DOHH2 (cell line): Measurements from ENCODE around the gene HMCN2.

Experiments used
- CTCF ChIP-seq: fragments of 200-600 bp; sonication (generic); IDR thresholded peaks from one replicate; pipeline ENCODE4 v1.5.1; 2014; ENCODE audit warnings: antibody characterized with exemption, mild to moderate bottlenecking, low read depth, low read length; ENCODE audit not compliant: poor library complexity, severe bottlenecking
- EZH2phosphoT487 ChIP-seq: fragments of 200-600 bp; sonication (generic); IDR thresholded peaks from 2 replicates; pipeline ENCODE4 v1.6.1; 2017; ENCODE audit warnings: borderline replicate concordance, mild to moderate bottlenecking, antibody characterized with exemption, low read length, moderate library complexity, mixed read lengths

GRCh38 chr9:130296783-130297055 lies 31.2 kb downstream of the HMCN2 start:
- no peak for TF ChIP-seq CTCF
- no peak for TF ChIP-seq EZH2phosphoT487
